NCI-H774 (cell line): ENCODE measurements around the gene F2.
"Not testable (repeated sequence)": the region's sequence is repeated elsewhere in the genome, so short reads cannot be mapped to it uniquely, and the experiment has no call there.

ENCODE experiments used
- DNase-seq: peaks from one replicate; lab custom pipeline; 2025; lab: John Stamatoyannopoulos, UW

Gene F2

GRCh38 chr11:46686886-46687795 is 31.9 kb upstream of the F2 start:
- DNase-seq: no peak

- no peak for DNase-seq
These were observed 28.3 kb upstream of the F2 start for GRCh38 chr11:46690702-46691101.

DNA sequence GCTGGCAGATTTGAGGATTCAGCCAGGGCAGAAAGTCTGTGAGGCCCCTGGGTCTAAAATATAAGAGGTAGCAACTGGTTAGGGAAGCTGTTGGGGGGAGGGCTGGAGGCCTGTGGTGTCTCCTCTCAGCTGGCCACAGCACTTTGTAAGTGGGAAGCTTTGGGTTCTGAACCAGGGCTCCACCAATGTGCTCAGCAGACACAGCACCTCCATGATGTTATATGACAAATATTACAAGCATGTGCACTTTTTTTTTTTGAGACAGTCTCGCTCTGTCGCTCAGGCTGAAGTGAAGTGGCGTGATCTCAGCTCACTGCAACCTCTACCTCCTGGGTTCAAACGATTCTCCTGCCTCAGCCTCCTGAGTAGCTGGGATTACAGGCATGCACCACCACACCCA is 26.6 kb upstream of the F2 start:
- no peak for DNase-seq

- no peak for DNase-seq
These were observed 25.4 kb upstream of the F2 start for GRCh38 chr11:46693597-46694012.

- no peak for DNase-seq
These were observed 24.9 kb upstream of the F2 start for GRCh38 chr11:46694072-46694471.

DNA sequence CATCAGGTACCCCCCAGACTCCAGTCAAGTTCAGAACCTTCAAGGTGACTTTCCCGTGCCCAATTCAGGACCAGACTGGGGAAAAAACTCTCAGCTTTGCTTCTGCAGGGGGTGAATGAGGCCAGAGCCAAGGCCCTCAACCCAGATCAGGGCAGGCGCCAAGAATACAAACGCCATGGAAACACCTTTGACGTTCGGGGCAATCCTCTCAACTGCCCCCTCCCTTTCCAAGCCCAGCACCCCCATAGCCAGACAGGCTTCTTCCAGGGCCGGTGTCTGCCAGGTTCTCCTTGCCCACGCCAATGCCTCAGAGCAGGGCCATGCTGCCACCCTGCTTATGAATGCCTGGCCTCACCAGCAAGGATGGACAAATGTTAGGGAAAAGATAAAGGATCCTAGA is 24.4 kb upstream of the F2 start:
- DNase-seq: no peak

- DNase-seq: no peak
These were observed 23.4 kb upstream of the F2 start for GRCh38 chr11:46695345-46696211.

DNA sequence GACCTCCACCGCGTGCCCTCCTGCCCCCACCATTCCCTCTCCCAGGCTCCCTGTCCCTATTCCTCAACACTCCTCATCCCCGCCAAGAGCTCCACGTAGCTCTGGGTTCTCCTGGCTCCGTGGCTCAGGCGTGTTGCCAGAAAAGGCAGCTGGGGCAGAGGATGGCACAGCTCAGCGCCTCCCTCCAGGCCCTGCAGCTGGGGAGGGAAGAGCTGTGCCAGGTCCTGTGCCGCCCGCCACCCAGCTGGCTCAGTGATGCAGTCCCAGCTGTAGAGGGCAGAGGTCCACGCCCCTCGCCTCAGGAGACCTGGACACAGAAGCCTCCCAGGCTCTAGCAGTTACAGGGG is 22.8 kb upstream of the F2 start:
- no peak for DNase-seq

GRCh38 chr11:46697303-46697702 is 21.7 kb upstream of the F2 start:
- DNase-seq: no peak

GRCh38 chr11:46697723-46698122 is 21.3 kb upstream of the F2 start:
- DNase-seq: no peak

GRCh38 chr11:46698597-46698996 is 20.4 kb upstream of the F2 start:
- DNase-seq: no peak

- DNase-seq: peak; percentile 99
These were observed 18.6 kb upstream of the F2 start, which contains the start of the genes ARHGAP1 and ZNF408 for GRCh38 chr11:46700241-46701077. TSS of gene ARHGAP1 (minus strand) at chr11:46700619. CDS start at chr11:46696107, 4,512 bp downstream. TSS of gene ZNF408 (plus strand) at chr11:46701031. CDS start at chr11:46701048, 17 bp downstream.

DNA sequence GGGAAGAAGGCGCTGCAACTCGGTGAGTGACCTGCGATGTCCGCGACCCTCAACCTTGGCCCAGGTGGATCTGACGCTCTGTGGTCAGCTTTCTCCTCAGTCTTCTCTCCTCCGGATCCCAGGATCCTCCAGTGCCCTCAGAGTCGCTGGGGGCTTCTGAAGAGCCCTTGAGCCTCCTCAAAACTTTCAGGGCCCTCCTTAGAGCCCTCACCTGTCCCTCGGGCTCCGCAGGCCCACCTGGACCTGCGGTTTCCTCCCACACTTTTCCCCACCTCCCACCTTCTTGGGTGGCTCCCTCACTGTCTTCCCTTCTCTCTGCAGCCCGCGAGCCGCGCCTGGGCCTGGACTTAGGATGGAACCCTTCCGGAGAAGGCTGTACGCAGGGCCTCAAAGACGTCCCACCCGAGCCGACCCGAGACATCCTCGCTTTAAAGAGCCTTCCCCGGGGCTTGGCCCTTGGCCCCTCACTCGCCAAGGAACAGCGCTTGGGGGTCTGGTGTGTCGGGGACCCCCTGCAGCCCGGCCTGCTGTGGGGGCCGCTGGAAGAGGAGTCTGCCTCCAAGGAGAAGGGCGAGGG is 17.8 kb upstream of the F2 start:
- DNase-seq: no peak

DNA sequence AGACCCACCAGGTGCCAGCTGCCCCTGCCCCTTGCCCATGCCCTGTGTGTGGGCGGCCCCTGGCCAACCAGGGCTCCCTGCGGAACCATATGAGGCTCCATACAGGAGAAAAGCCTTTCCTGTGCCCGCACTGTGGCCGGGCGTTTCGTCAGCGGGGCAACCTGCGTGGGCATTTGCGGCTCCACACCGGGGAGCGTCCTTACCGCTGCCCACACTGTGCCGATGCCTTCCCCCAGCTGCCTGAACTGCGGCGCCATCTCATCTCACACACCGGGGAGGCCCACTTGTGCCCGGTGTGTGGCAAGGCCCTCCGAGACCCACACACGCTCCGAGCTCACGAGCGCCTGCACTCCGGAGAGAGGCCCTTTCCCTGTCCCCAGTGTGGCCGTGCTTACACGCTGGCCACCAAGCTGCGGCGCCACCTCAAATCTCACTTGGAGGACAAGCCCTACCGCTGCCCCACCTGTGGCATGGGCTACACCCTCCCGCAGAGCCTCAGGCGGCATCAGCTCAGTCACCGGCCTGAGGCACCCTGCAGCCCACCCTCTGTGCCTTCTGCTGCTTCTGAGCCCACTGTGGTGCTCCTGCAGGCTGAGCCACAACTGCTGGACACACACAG is 13.8 kb upstream of the F2 start:
- DNase-seq: no peak

DNA sequence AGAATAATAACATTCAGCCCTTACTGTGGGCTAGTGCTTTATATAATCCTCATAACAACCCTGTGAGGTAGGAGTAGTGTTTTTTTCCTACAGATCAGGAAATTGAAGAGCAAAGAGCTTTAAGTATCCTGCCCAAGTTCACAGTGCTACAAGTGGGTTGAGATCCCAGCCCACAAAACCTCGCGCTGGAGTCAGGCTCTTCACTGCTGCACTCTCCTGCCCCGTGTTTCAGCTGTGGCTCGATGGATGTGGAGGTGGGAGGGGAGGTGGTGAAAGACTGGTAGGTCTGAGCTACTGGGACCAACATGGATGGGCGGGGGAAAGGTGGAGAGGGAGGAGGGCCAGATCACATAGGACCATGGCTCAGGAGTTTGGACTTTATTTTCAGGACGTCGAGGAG is 12.1 kb upstream of the F2 start:
- DNase-seq: no peak

- not testable (repeated sequence) for DNase-seq
These were observed 9.7 kb upstream of the F2 start for GRCh38 chr11:46709351-46709750.

- DNase-seq: no peak
These were observed 8.2 kb upstream of the F2 start for GRCh38 chr11:46710821-46711269.

DNA sequence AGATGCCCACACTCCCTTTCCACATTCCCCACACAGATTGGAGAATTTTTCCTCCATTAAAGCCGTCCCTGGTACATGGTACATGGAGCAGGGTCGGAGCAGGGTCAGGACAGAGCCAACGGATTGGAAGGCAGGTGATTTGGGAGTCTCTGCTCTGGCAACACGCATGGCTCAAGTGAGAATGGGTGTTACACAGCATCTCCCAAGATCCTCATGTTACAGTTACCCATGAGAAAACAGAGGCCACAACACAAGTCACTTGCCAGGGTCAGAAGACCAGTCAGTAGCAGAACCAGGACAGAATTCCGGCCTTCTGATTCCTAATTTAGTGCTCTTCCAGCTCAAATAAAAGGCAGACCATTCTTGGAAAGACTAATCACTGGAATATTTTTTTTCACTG is 7.7 kb upstream of the F2 start:
- no peak for DNase-seq

- no peak for DNase-seq
These were observed 6.0 kb upstream of the F2 start for GRCh38 chr11:46712874-46713576.

DNA sequence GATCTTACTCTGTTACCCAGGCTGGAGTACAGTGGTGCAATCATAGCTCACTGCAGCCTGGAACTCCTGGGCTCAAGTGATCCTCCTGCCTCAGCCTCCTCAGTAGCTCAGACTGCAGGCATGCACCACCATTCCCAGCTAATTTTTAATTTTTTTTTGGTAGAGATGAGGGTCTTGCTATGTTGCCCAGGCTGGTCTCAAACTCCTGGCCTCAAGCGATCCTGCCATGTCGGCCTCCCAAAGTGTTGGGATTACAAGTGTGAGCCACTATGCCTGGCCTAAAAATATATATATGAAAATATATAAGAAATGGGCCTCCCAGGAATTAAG is 1.2 kb upstream of the F2 start:
- DNase-seq: not testable (repeated sequence)
